Esophagus muscularis mucosa (tissue), 4 donors: ENCODE results near the gene AJM1. TPM values are rescaled to one million over a fixed set of nuclear protein-coding genes. Genes with fewer than 3 reads are reported as not detected.
"Not testable (repeated sequence)": the region's sequence is repeated elsewhere in the genome, so short reads cannot be mapped to it uniquely, and the experiment has no call there.

Experiments used
- DNase-seq: peaks from one replicate; pipeline ENCODE4 v3.0.0-alpha.2; 2017; ENCODE audit errors: extremely low spot score
- H3K27ac ChIP-seq, 4 donors: fragments of 200-600 bp; sonication (generic); replicated peaks in 1 of 4; 1 replicate in 3 of 4; 2 replicates in 1 of 4; pipeline ENCODE4 v1.5.1; 2016 to 2019; ENCODE audit warnings: mild to moderate bottlenecking in 1 of 4
- H3K27me3 ChIP-seq, 4 donors: fragments of 200-600 bp; sonication (generic); one replicate each; pipeline versions ENCODE4 v1.5.1 to v1.6.0; 2016 to 2019
- H3K36me3 ChIP-seq, 4 donors: fragments of 200-600 bp; sonication (generic); one replicate each; pipeline ENCODE4 v1.5.1; 2016 to 2019
- H3K4me1 ChIP-seq, 4 donors: fragments of 200-600 bp; sonication (generic); one replicate each; pipeline ENCODE4 v1.5.1; 2016 to 2019
- H3K4me3 ChIP-seq, 4 donors: fragments of 200-600 bp; sonication (generic); 1 replicate in 2 of 4; 2 replicates in 2 of 4; pipeline ENCODE4 v1.5.1; 2016 to 2019; ENCODE audit warnings: mild to moderate bottlenecking in 4 of 4, moderate library complexity in 1 of 4
- H3K9me3 ChIP-seq, 4 donors: fragments of 200-600 bp; sonication (generic); 1 replicate in 3 of 4; 2 replicates in 1 of 4; pipeline ENCODE4 v1.5.1; 2016 to 2019
- CTCF ChIP-seq, 3 experiments: fragments of 200-600 bp in 2 of 3; fragments of 450-650 bp in 1 of 3; sonication (generic) in 2 of 3; IDR thresholded peaks; one replicate each; pipeline ENCODE4 v1.5.1; 2017 to 2019; ENCODE audit warnings: antibody characterized with exemption in 3 of 3, mild to moderate bottlenecking in 2 of 3, moderate library complexity in 1 of 3
- EP300 ChIP-seq: sonication (generic); formaldehyde crosslinking; IDR thresholded peaks from one replicate; pipeline ENCODE4 v1.6.1; 2017; ENCODE audit warnings: antibody characterized with exemption
- POLR2A ChIP-seq: fragments of 450-650 bp; IDR thresholded peaks from one replicate; pipeline ENCODE4 v1.6.1; 2017; ENCODE audit warnings: antibody characterized with exemption, moderate library complexity, mild to moderate bottlenecking, low read depth
- POLR2AphosphoS5 ChIP-seq, 2 donors: sonication (generic); formaldehyde crosslinking; IDR thresholded peaks; one replicate each; pipeline ENCODE4 v1.6.1; 2017; ENCODE audit warnings: antibody characterized with exemption in 2 of 2
- WGBS: methylation state at CpG from one replicate; pipeline ENCODE4 v1.1.5; 2018; 5-methylcytosine and 5-hydroxymethylcytosine counted together
- intact Hi-C: fragments of 100-400 bp; cut with DNase I; formaldehyde crosslinking; loops from one replicate; pipeline ENCODE4 v1.15.1; 2023
- total RNA-seq, 4 donors: library from RNA; depleted of rRNA; stranded (reverse); fragments of >200 nt; gene quantifications; one replicate each; pipeline versions ENCODE4 v1.1.0 to v1.2.1, GENCODE V29; 2016

Gene AJM1
- total RNA-seq, 4 donors from 2014 or later: 3.3 to 14.0 (median 11.4) TPM

DNA sequence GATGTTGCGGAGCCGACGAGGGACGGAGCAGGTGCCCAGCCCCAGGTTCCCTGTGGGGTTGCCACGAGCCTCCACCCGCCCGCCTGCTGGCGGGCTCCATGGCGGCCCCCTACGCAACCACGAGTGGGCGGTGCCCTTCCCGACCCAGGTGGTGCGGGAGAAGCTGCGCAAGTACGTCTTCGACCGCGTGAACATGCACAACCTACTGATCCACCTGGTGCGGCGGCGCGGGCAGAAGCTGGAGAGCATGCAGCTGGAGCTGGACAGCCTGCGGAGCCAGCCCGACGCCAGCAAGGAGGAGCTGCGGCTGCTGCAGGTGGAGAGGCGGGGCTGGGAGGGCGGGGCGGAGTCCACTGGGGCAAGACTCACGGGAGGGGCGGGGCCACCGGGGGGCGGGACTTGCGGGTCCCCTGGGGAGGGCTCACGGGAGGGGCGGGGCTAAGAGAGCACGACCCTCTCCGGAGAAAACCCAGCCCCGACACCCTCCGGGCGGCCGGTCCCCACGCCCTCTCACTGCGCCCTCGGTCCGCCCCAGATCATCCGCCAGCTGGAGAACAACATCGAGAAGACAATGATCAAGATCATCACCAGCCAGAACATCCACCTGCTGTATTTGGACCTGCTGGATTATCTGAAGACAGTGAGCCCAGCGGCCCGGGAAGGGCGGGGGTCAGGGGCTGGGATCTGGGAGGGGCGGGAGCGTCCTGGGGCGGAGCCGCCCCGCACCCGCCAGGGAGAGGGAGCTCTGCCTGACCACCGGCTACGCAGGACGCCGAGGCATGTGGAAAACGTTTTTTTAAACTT lies 42.2 kb upstream of the AJM1 start:
- H3K4me1 ChIP-seq: peaks cover 21 to 32% (median 23%) of the 10 kb centered on the region in 4 donors
- no peak for DNase-seq
- H3K4me3 ChIP-seq: peak overlapping the region; percentile 38 to 46 (median 44)
- WGBS: 0% methylated on average over 21 of the region's 63 CpGs
- no peaks in the 10 kb centered on the region for H3K9me3 ChIP-seq
- intact Hi-C loops: loop anchor here (5.0 kb wide), 1 partner anchor 47 kb away; the partner anchor contains the start of gene PHPT1
- H3K27ac ChIP-seq: no peak overlapping the region
- H3K27me3 ChIP-seq: peaks cover 6 to 72% (median 52%) of the 10 kb centered on the region in 4 donors
- TF ChIP-seq EP300 (no peak), POLR2AphosphoS5 (IDR thresholded peaks at IDR 0.05) (no peak), POLR2A (no peak), CTCF (IDR thresholded peaks at IDR 0.05) (no peak)
- peaks cover 0 to 5% (median 2%) of the 10 kb centered on the region in 4 donors for H3K36me3 ChIP-seq

DNA sequence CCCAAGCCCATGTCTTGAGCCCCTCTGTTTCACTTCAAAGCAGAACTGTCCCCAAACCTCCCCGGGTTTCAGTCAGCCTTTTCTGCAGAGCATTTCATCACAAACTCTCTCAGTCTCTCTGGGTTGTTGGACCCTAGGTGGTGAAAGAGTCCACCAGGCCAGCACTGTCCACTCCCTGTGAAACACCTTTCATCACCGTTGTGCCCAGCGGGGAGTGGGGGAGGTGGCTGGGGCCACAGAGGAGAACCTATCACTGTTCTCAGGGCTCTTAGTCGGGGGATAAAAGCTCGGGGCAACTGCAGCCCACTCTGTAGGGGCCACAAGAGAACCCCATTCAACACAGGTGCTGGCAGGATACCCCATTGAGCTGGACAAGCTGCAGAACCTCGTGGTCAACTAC lies 40.0 kb upstream of the AJM1 start:
- no peak for DNase-seq
- H3K9me3 ChIP-seq: no peaks in the 10 kb centered on the region
- no peak overlapping the region for H3K4me3 ChIP-seq
- H3K36me3 ChIP-seq: peaks cover 0 to 14% (median 4%) of the 10 kb centered on the region in 4 donors
- H3K27me3 ChIP-seq: peaks cover 6 to 58% (median 45%) of the 10 kb centered on the region in 4 donors
- intact Hi-C loops: loop anchor here (5.0 kb wide), 1 partner anchor 45 kb away; the partner anchor contains the start of gene PHPT1
- TF ChIP-seq POLR2A: no peak
- no peak for TF ChIP-seq EP300
- TF ChIP-seq POLR2AphosphoS5 (IDR thresholded peaks at IDR 0.05): no peak
- TF ChIP-seq CTCF (IDR thresholded peaks at IDR 0.05): no peak
- H3K27ac ChIP-seq: no peak overlapping the region
- 100% methylated on average over 1 of the region's 6 CpGs for WGBS
- peaks cover 32 to 43% (median 38%) of the 10 kb centered on the region in 4 donors for H3K4me1 ChIP-seq

DNA sequence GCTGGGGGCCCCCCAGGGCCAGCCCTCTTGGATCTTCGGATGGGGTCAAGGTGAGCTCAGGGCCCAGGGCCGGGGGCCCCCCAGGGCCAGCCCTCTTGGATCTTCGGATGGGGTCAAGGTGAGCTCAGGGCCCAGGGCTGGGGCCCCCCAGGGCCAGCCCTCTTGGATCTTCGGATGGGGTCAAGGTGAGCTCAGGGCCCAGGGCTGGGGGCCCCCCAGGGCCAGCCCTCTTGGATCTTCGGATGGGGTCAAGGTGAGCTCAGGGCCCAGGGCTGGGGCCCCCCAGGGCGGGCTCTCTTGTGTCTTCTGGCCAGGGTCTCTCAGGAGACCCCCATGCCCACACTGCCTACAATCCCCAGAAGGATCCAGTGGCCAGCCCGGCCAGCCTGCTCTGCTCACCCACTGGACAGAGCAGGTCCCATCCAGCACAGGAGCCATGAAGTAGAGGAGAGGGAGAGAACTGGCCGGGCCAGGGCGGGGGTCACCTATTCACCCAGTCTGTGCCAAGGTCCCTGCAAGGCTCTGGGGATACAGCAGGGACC lies 39.2 kb upstream of the AJM1 start:
- not testable (repeated sequence) for H3K27ac ChIP-seq, H3K4me3 ChIP-seq, DNase-seq, H3K9me3 ChIP-seq
- 100% methylated on average over 1 of the region's 9 CpGs for WGBS
- intact Hi-C loops: loop anchor here (5.0 kb wide), 1 partner anchor 44 kb away; the partner anchor contains the start of gene PHPT1
- Histone ChIP-seq H3K4me1 (peaks cover 33 to 45% (median 38%) of the 10 kb centered on the region in 4 donors), H3K36me3 (peaks cover 0 to 14% (median 4%) of the 10 kb centered on the region in 4 donors), H3K27me3 (peaks cover 6 to 50% (median 38%) of the 10 kb centered on the region in 4 donors)

- 97% methylated on average over 17 of the region's 22 CpGs for WGBS
- no peak overlapping the region for H3K4me3 ChIP-seq
- H3K9me3 ChIP-seq: no peaks in the 10 kb centered on the region
- H3K27me3 ChIP-seq: peaks cover 6 to 43% (median 33%) of the 10 kb centered on the region in 4 donors
- H3K4me1 ChIP-seq: peaks cover 34 to 51% (median 42%) of the 10 kb centered on the region in 4 donors
- H3K27ac ChIP-seq: no peak overlapping the region
- no peak for DNase-seq
- H3K36me3 ChIP-seq: peaks cover 0 to 14% (median 4%) of the 10 kb centered on the region in 4 donors
- TF ChIP-seq CTCF (IDR thresholded peaks at IDR 0.05): no peak
- TF ChIP-seq POLR2A: no peak
- TF ChIP-seq EP300: no peak
- TF ChIP-seq POLR2AphosphoS5 (IDR thresholded peaks at IDR 0.05): no peak
- intact Hi-C loops: loop anchor here (5.0 kb wide), 1 partner anchor 43 kb away; the partner anchor contains the start of gene PHPT1
Observed at GRCh38 chr9:136803551-136804508, 38.4 kb upstream of the AJM1 start.
